NCI-H2196 (cell line): ENCODE results near the gene ZFR.

Experiments
- DNase-seq: peaks from one replicate; lab custom pipeline; 2025; ENCODE audit not compliant: unreplicated experiment; lab: John Stamatoyannopoulos, UW

Gene ZFR

DNA sequence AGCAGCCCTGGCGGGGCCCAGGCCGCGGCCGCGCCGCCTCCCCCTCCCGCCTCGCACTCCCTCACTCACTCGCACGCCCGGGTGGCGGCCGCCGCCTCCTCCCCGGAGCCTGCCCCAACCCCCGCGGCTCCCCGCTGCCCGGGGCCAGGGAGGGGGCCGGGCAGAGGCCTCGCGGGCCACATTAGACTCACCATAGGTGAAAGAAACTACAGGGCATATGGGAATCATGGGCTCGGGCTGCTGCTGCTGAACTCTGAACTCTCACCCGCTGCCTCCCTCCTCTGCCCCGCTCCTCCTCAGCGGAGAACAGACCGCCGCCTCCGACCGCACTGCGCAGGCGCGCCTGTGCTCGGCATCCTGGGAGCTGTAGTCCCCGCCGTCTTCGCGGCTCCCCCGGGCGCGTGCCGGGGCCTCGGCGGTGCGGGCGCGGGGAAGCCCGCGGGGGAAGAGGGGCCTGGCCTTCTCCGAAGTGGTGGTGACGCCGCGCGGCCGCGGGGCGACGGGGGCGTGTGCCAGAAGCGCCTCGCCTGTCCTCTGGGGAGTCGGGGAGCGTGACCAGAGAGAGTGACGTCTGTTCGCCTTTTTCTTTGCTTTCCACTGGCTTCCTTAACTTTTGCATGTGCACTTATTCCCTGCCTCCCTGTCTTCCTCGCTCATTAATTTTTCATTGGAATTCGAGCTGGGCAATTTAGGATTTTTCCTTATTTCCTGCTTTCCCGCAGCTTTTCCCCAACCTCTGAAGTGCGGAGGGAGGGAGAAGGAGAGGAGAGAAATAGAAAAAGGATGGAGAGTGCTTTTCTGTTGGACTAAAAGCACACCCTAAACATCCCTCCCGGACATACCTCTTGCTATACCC, at the start of gene ZFR:
Gene ZFR (minus strand): TSS at position 310 of the 856 bp plus-strand sequence. CDS start 82 bp downstream, at position 228.
- peak; percentile 96 for DNase-seq

DNA sequence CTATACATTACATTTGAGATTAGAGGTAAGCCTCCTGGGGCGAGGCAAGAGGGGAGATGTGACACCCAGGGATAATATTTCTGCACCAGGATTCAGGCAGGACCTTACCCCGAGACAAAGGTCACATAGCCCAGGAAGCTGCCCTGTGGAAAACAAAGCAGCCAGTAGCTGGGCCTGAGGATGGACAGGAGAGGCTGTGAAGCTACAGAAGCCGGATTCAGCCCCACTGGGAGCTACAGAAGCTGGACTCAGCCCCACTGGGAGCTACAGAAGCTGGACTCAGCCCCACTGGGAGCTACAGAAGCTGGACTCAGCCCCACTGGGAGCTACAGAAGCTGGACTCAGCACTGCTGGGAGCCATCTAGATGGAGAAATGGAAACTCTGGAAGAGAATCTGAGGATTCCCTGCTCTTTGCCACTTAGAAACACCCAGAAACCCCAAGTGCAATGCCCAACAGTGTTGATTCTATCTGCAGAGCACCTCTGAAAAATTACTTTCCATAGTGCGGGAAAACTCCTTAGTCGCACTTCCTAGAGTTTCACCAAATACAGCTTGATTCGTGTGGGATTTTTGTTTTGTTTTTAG, 46.5 kb upstream of the ZFR start:
- no peak for DNase-seq

DNA sequence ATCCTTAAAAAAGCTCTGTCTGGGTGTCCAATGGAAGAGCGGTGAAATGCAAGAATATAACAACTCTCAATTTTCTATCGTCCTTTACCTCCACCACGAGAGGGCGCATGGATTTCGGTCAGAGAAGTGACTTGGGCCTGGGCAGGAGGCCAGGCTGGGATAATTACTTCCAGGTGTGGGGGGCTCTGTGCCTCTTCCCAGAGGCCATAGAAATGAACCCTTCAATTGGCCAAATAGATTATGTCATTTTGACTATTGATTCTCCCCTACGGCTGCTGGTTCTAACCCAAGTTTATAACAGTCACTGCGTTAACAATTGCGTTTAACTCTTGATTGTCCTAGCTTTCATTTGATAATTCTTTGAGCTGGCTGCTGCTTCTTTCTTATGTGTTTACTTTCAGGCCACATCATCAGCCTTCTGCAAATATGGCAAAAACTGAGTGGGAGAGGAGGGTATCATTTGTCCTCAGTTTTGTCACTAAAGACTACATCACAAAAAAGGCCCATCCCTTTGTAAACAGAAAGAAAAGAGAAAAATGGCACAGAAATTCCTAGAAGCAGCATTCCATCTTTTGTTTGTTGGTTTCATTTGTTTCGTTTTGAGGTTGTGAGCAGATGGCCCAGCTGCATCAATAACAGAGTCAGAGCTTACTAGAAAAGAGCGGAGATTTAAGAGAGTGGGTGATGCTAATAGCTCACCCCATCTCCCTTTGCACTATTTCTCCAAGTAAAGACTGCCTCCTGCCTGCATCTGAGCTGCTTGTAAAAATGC, 45.4 kb upstream of the ZFR start:
- peak; percentile 99 for DNase-seq

GRCh38 chr5:32487424-32487823, 42.9 kb upstream of the ZFR start:
- no peak for DNase-seq

DNA sequence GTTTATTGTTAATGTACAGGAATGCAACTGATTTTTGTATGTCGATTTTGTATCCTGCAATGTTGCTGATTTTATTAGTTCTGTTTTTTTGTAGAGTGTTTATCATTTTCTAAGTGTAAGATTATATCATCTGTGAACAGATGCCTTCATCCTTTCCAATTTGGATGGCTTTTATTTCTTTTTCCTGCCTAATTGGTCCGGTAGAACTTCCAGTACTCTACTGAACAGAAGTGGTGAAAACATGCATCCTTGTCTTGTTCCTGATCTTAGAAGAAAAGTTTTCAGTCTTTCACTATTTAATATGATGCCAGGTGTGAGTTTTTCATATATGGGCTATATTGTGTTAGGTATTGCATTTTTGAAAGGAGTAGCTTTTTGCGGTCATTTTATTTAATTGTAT, 42.5 kb upstream of the ZFR start:
- DNase-seq = no peak

DNA sequence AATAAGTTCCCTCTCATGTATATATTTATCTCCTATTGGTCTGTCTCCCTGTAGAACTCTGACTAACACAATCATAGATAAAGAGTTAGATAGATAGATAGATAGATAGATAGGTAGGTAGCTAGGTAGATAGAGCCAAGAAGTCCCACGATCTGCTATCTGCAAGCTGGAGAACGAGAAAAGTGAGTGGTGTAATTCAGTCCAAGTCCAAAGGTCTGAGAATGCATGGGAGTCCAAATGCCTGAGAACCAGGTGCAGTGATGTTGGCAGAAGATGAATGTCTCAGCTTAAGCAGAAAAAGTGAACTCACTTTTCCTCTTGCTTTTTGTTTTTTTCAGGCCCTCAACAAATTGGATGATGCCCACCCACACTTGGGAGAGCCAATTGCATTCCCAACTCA, 37.7 kb upstream of the ZFR start:
- no peak for DNase-seq

DNA sequence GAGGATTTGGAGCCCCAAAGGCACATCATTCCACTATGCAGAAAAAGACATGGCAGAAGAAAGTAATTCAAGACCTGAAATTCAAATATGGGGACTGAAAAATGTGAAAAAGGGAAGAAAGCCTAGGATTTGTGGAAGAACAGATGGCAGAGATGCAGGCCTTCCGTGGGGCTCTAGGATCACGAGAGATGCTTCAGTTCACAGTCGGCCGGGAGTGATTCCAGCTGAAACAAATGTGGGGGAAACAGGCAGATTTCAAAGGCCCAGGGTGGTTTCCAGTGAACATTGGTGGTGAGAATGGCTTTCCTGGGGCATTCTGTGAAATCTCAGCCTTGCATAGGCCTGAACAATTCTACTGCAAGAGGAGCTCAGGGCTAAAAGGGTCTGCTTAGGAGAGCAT, 34.6 kb upstream of the ZFR start:
- no peak for DNase-seq

DNA sequence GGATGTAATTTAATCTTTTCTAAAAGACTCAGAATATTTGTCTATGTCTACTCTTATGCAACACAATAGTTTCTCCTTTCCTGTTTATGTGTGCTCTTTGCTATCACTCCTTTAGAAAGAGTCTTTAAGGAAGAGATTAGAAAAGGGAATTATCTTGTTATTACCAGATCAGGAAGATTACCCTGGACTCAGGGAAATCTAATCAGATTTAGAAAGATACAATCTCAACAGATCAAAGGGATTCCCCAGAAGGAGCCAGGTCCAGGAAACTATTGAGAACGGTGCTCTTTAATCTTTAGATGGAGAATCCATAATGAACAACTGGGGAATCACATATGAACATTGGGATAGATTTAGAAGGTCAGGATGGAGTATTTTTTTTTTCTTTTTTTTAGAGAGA, 32.4 kb upstream of the ZFR start:
- no peak for DNase-seq

GRCh38 chr5:32475334-32476097, 31.0 kb upstream of the ZFR start:
- no peak for DNase-seq

- no peak for DNase-seq
Observed at GRCh38 chr5:32474209-32474854, 29.8 kb upstream of the ZFR start.

- DNase-seq = no peak
Observed at GRCh38 chr5:32473072-32473471, 28.5 kb upstream of the ZFR start.

GRCh38 chr5:32471784-32472183, 27.2 kb upstream of the ZFR start:
- no peak for DNase-seq

GRCh38 chr5:32465076-32465475, 20.5 kb upstream of the ZFR start:
- no peak for DNase-seq

DNA sequence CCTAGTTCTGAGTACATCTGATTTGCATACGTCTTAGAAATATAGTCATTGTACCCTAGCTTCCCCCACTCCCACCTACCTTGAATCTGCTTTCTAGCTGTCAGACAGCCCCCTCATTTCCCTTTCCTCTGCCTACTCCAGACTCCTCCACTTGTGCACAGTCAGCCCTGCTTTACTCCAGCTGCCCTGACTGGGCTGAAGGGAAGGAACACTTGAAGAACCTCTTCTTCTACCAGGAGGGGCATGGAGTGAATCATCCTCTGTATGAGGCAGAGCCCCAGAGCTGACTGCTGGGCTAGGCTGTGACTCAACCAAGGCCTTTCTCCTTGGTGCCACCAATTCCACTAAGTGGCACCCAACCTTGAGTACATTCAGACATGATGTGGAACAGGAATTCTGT, 18.1 kb upstream of the ZFR start:
- no peak for DNase-seq

DNA sequence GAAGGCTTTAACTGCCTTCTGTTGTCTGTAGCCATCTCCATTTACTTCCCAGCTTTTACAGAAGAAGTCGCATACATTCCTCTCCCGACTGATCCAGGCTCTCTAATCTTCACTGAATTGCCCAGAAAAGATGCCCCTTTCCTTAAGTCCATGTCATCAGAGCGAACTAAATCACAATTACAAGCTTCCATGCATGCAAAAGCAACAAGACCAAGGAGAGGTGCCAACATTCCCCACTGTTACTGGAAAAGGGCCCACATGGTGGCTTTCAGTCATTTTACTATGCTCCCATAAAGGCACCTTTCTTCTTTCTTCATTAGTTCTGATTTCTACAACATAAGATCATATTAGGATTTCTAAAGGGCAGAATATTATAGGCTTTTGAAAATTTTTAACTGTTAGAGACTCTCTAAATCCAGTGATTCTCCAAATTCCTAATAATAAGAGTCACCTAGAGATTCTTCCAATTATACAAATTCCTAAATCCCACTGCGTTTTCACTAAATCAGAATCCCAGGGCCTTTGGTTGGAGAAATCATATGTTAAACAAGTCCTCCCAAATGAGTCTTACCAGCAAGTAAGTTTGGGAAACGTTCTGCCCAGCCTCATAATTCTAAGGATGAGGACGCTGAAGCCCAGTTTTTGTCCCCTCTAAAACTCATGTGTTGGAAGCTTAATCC, 17.0 kb upstream of the ZFR start:
- no peak for DNase-seq

- DNase-seq = no peak
Observed at GRCh38 chr5:32460702-32461101, 16.2 kb upstream of the ZFR start.

DNA sequence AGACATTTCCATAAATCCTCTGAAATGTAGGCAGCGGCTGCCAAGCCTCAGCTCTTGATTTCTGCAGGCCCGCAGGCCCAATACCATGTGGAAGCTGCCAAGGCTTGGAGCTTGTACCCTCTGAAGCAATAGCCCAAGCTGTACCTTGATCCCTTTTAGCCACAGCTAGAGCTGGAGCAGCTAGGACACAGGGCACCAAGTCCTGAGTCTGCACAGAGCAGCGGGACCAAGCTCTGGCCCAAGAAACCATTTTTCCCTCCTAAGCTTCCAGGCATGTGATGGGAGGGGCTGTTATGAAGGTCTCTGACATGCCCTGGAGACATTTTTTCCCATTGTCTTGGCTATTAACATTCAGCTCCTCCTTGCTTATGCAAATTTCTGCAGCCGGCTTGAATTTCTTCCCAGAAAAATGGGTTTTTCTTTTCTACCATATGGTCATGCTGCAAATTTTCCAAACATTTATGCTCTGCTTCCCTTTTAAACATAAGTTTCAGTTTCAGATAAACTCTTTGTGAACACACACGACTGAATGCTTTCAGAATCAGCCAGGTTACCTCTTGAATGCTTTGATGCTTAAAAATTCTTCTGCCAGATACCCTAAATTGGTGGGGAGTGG, 14.4 kb upstream of the ZFR start:
- DNase-seq = no peak

GRCh38 chr5:32455311-32455710, 10.8 kb upstream of the ZFR start:
- no peak for DNase-seq

- no peak for DNase-seq
Observed at GRCh38 chr5:32454821-32455220, 10.3 kb upstream of the ZFR start.

DNA sequence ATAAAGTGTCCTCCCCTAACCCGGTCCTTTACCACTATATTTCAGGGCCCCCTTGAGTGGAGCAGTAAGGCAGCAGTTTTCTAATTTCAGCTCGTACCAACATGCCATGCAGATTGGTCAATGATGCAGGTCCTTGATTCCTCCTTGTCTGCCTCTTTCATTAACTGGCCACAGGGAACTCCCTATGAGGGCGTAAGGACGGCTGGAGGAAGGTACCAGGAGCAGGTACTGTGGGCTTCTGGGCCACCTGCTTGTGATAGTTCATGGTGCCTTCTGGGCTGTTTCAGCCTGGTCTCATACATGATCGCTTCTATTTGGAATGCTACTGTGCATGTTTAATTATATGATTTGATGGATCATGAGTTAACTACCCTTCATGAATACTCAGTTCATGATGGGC, 9.4 kb upstream of the ZFR start:
- no peak for DNase-seq
